ENCODE data around the gene ARL6IP5. TPM values are rescaled to one million over a fixed set of nuclear protein-coding genes. Genes with fewer than 3 reads are reported as not detected.

ARL6IP5 gene, protein sequence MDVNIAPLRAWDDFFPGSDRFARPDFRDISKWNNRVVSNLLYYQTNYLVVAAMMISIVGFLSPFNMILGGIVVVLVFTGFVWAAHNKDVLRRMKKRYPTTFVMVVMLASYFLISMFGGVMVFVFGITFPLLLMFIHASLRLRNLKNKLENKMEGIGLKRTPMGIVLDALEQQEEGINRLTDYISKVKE
- total RNA-seq: 125 TPM

GRCh38 chr3:69084326-69085167 is at the start of gene ARL6IP5:
Gene ARL6IP5 (plus strand): TSS chr3:69084937. CDS start chr3:69085048, 111 bp downstream.
- peak; percentile 94 for DNase-seq (ENCODE audit: low spot score)

- no peak for DNase-seq (ENCODE audit: low spot score)
Measured at GRCh38 chr3:69044608-69045007, 40.1 kb upstream of the ARL6IP5 start.

GRCh38 chr3:69048990-69049389 is 35.7 kb upstream of the ARL6IP5 start:
- no peak for DNase-seq (ENCODE audit: low spot score)

- peak; percentile 99 for DNase-seq (ENCODE audit: low spot score)
Measured at GRCh38 chr3:69051756-69052471, 32.8 kb upstream of the ARL6IP5 start, which contains the start of gene TMF1. Gene TMF1 (minus strand): TSS chr3:69052333. CDS start chr3:69052086, 247 bp downstream.

GRCh38 chr3:69052472-69052898 is 32.3 kb upstream of the ARL6IP5 start:
- no peak for DNase-seq (ENCODE audit: low spot score)

DNA sequence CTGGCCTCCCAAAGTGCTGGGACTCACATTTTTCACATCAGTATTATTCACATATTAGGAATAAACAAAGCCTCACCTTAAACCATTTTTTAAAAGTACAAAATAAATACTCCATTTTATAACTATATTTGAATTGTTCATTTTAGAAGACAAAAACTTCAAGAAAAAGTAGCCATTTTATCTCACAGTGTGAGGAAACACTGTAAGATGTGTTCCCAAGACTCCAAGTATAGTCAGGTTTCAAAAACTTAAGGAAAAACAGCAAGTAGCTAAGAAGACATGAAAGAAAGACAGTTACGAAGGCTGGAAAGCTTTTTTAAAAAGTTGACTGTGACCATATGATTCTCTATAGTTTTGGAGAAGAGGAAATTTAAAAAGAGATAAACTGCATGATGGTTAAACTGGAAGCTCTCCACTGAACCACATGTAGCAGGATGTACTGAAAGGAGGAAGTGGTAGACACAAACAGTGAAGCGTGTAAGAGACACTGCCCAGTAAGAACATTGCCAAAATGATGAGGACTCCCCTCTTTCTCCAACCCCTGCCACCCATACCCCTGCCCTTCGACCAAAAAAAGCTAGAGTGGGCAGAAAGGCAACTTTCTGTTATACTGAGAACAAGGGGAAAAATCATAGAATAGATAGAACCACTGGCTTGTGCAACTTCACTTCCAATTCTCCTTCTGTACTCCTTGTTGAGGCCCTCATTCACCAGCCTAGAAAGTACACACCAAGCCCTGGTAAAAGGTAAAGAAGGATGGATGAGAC is 26.4 kb upstream of the ARL6IP5 start:
- DNase-seq (ENCODE audit: low spot score): no peak

DNA sequence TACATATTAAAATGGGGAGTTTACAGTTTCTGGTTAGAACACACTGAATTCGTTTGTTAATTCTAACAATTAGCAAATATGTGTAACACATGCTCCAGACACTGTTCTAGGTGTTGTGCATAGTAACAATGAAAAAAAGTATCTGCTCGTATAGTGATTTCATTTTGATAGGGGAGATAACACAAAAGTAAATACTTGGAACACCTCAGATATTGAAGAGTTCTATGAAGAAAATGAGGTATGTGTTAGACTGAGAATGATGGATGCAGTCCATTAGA is 25.9 kb upstream of the ARL6IP5 start:
- DNase-seq (ENCODE audit: low spot score): no peak

- no peak for DNase-seq (ENCODE audit: low spot score)
Measured at GRCh38 chr3:69059688-69060087, 25.0 kb upstream of the ARL6IP5 start.

GRCh38 chr3:69063636-69064035 is 21.1 kb upstream of the ARL6IP5 start:
- no peak for DNase-seq (ENCODE audit: low spot score)

DNA sequence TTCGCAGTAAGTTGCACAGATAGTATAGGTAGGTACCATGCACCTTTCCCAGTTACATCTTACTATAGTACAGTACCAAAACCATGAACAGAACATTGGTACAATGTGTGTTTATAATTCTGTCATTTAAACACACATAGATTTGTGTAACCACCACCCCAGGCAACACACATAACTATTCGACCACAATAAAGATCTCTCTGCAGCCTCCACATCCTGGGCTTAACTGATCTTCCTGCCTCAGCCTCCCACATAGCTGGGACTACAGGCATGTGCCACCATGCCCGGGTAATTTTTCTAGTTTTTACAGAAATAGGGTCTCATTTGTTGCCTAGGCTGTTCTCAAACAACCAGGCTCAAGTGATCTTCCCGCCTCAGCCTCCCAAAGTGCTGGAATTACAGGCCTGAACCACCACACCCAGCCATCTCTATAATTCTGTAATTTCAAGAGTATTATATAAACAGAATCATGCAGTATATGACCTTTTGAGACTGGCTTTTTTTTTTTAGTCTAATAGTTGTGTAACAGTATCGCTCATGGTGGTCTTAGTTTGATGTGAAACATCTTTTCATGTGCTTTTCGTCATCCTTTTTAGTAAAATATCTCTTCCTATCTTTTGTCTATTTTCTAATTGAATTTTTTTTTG is 19.3 kb upstream of the ARL6IP5 start:
- DNase-seq (ENCODE audit: low spot score): no peak

DNA sequence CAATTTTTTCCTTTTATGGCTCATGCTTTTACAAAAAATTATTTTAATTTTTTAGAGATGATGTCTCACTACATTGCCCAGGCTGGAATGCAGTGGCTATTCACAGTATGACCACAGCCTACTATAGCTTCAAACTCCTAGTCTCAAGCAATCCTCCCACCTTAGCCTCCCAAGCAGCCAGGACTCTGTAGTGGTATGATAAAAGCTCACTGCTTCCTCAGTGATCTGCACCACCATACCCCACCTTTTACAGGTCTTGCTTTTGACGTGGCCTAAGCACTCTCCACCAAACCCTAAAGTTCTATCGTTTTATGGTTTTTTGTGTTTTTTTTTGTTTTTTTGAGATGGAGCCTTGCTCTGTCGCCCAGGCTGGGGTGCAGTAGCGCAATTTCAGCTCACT is 18.6 kb upstream of the ARL6IP5 start:
- DNase-seq (ENCODE audit: low spot score): no peak

DNA sequence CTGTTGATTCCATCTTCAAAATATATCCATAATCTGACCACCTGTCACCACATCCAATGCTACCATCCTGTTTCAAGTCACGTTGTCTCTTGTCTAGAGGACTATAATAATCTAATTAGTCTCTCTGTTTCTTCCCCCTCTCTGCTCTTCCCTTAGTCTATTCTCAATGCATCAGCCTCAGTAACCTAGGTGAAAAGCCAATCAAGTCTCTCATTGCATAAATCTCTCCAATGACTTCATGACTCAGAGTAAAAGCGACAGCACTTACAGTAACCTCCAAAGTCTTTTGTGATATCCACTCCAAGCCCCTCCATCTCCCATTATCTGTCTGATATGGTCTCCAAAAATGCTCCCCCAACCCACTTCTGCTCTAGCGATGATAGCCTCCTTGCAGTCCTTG is 11.8 kb upstream of the ARL6IP5 start:
- no peak for DNase-seq (ENCODE audit: low spot score)

- no peak for DNase-seq (ENCODE audit: low spot score)
Measured at GRCh38 chr3:69079269-69080159, 5.2 kb upstream of the ARL6IP5 start.

- peak; percentile 91 for DNase-seq (ENCODE audit: low spot score)
Measured at GRCh38 chr3:69080233-69080920, 4.4 kb upstream of the ARL6IP5 start, which contains the start of gene UBA3. Gene UBA3 (minus strand): TSS chr3:69080365. CDS start chr3:69080353, 12 bp downstream.

- DNase-seq (ENCODE audit: low spot score): no peak
Measured at GRCh38 chr3:69081583-69082262, 3.0 kb upstream of the ARL6IP5 start.

GRCh38 chr3:69082361-69082760 is 2.4 kb upstream of the ARL6IP5 start:
- DNase-seq (ENCODE audit: low spot score): no peak

GRCh38 chr3:69082805-69083204 is 1.9 kb upstream of the ARL6IP5 start:
- no peak for DNase-seq (ENCODE audit: low spot score)

- no peak for DNase-seq (ENCODE audit: low spot score)
Measured at GRCh38 chr3:69085168-69085832, 563 bp downstream of the ARL6IP5 start.
